ENCODE data around the gene RASD2. TPM values are rescaled to one million over a fixed set of nuclear protein-coding genes. Genes with fewer than 3 reads are reported as not detected.

Gene RASD2
- total RNA-seq, 1 experiment from 2014 or later: 0.42 TPM

GRCh38 chr22:35516723-35517122 lies 23.9 kb upstream of the RASD2 start:
- H2BK15ac ChIP-seq (ENCODE audit: low read depth, low read length): no peak overlapping the region

More at GRCh38 chr22:35516723-35517122, 23.9 kb upstream of the RASD2 start:
- WGBS (ENCODE audit: extremely low coverage, insufficient read length, low lambda C conversion rate): no CpG with 5 or more reads among the region's 9 CpGs
- Histone ChIP-seq H3K4me2 (ENCODE audit: insufficient read depth, insufficient read length, low read length) (no peak overlapping the region), H3K4ac (ENCODE audit: low read depth, low read length) (no peak overlapping the region), H3K4me1 (ENCODE audit: insufficient read depth, low read length) (peaks cover 4% of the 10 kb centered on the region; the same call in 1 of the 2 replicates), H3K79me1 (ENCODE audit: insufficient read depth, low read depth, low read length, poor library complexity, severe bottlenecking) (no peaks in the 10 kb centered on the region), H2BK120ac (ENCODE audit: low read depth, low read length, poor library complexity, severe bottlenecking) (no peak overlapping the region), H4K8ac (replicated peaks; ENCODE audit: insufficient read length, low read depth, low read length) (no peak overlapping the region), H3K56ac (ENCODE audit: insufficient read length, low read depth, low read length) (no peak overlapping the region), H4K91ac (ENCODE audit: insufficient read length, low read depth, low read length) (no peak overlapping the region), H2BK5ac (ENCODE audit: insufficient read length, low read length) (no peak overlapping the region), H3K14ac (ENCODE audit: insufficient read depth, low read length) (no peak overlapping the region), H2AK5ac (ENCODE audit: insufficient read length, low read length) (no peak overlapping the region), H2AFZ (ENCODE audit: low read length) (no peak overlapping the region), H3K18ac (ENCODE audit: insufficient read length, low read depth, low read length) (no peak overlapping the region), H3K27me3 (ENCODE audit: insufficient read depth, low read length) (no peaks in the 10 kb centered on the region), H2BK12ac (ENCODE audit: insufficient read length, low read depth, low read length) (no peak overlapping the region), H4K20me1 (ENCODE audit: control insufficient read depth, insufficient read depth, insufficient read length) (no peaks in the 10 kb centered on the region), H3K27ac (ENCODE audit: insufficient read length, low read depth, low read length) (no peak overlapping the region), H3K23ac (ENCODE audit: insufficient read length, low read depth, low read length) (no peak overlapping the region), H3K9ac (ENCODE audit: extremely low read depth, insufficient read length, low read length) (no peak overlapping the region), H3T11ph (ENCODE audit: low read length) (no peak overlapping the region), H3K23me2 (ENCODE audit: insufficient read length, low read depth, low read length, poor library complexity, severe bottlenecking) (no peaks in the 10 kb centered on the region), H3K79me2 (ENCODE audit: insufficient read depth, low read length) (no peaks in the 10 kb centered on the region), H3K9me3 (ENCODE audit: control insufficient read depth, low read depth, low read length) (no peaks in the 10 kb centered on the region), H4K5ac (ENCODE audit: insufficient read length, low read depth, low read length) (no peak overlapping the region), H2BK20ac (ENCODE audit: low read depth, low read length, poor library complexity, severe bottlenecking) (no peak overlapping the region)
- peak overlapping the region in 1 of 3 experiments; percentile 74; a peak in 1 of 7 replicates for H3K27ac Mint-ChIP-seq
- peaks cover 19 to 38% of the 10 kb centered on the region in 2 experiments for H3K4me1 Mint-ChIP-seq
- peaks cover 37% of the 10 kb centered on the region for H3K27me3 Mint-ChIP-seq (ENCODE audit: low read depth)
- DNase-seq: no peak
- no peak overlapping the region for H3K4me3 Mint-ChIP-seq
- no peaks in the 10 kb centered on the region for H3K9me3 Mint-ChIP-seq
- TF ChIP-seq CTCF (conservative IDR thresholded peaks at IDR 0.05): no peak
- no peaks in the 10 kb centered on the region; a peak in 1 of 7 replicates for H3K36me3 Mint-ChIP-seq (ENCODE audit: insufficient read depth in 1 of 3, low read depth in 3 of 3)
